Retina (tissue), 1 donor: ENCODE data around the gene TF.

Experiments used
- DNase-seq: peaks from one replicate; pipeline ENCODE4 v3.0.0-alpha.2; 2016

The TF gene

DNA sequence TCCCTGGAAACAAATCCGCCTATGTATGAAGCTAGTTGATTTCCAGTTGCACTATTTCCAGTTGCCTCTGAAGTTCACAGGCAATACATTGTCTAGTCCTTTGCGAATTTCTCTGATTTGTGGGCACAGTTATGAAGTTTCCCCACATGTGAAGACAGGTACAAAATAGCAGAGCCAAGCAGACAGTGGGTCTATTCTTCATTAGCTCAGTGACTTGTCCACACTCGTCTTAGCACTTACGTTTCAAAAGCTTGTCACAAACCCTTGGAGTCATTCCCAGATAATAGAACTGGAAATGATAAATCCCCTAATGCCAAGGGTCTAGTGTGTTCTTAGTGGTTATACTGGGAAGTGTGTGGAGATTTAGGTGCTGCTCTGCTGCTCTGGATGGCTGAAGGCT, 73.9 kb downstream of the TF start:
- no peak for DNase-seq

DNA sequence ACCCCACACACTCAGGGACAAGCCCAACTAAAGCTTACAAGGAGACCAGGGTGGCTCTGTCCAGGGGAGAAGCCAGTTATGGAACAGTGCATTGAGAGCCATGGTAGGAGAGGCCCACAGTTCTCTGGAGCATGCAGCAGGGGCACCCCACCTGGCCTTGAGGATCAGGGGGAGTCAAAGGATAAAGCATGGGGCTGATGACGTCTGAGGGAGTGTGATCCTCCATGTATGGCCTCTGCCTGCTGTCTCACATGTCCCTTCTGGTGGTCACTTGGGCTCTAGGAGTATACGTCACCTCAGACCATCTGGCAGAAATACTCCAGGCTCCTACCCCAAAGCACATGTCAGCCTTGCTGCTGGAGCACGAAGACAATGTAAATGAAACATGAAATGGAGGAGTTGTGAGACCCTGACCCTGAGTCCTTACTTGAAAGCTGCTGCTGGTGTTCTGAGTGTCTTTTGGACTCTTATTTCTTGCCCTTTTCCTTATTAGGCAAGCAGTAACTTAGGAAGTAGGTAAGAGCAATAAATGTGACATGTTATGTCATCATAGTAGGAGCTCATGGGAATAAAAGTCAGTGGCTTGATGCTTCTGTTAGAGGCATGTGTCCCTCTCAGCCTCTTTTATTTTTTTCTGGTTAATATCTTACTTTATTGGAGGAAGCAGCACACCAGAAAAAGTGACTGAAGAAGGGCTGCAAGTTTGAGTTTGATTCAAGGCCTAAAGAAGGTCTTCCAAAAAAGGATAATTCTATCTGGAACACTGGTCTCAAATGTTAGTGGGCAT, 74.9 kb downstream of the TF start:
- DNase-seq: no peak

DNA sequence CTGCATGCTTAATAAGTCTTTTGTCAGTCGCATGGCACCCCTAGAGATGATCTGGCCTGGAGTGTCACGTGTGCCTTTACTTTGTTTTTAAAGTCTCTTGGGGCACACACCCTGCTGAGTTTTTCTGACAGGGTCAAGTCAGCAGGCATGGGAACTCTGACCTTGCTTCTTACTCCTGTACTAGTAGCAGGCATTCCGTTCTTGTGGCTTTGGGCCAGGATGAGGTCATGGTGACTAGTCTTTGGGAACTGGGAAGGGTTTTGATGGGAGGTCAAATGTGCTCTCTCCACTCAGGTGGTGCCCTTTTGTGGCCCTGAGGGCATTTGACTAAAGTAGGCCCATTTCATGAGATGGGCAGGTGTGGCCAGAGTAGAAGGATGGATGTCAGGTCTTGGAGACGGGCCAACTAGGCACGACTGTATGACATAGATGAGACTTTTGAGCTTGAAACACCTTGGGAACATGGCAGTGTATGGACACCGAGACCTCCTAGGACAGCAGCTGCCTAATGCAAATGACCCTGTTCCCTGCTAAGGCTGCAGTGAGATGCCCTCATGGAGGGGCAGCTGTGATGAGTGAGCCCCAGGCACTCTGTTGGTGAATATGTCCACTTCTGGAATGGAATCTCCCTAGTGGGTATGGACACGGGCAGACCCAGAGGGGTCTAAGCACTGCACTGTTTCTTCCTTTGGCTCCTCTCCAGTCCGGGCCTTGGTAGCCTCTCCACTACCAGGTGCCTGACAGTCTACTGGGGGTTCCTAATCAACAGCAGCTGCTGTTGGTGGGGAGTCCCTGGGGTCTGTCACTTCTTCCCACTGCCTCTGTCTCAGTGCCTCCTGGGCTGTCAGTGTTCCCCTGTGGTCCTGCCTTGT, 75.8 kb downstream of the TF start:
- DNase-seq: no peak

DNA sequence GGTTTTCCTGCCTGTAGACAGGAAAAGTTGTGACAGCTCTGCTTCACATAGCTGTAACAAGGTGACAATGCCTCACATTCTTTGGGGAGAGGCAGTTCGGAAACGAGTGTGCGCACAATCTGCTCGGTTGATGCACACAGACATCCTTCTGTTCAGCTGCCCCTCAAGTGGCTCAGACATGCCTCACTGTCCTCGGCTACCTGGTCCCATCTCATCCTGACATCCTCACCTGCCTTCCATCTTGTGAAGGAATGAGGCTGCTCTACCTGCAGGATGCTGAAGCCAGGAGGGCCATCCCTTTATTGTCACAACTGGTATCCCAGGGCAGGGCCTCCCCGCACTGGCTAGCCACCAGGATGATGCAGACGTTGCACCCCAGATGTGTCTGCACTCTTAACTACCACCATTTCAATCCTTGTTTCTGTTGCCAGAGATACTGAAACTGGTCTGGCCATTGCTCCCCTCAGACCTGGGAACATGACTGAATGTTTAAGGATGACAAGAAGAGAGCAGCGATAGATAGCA, 78.8 kb downstream of the TF start:
- no peak for DNase-seq

DNA sequence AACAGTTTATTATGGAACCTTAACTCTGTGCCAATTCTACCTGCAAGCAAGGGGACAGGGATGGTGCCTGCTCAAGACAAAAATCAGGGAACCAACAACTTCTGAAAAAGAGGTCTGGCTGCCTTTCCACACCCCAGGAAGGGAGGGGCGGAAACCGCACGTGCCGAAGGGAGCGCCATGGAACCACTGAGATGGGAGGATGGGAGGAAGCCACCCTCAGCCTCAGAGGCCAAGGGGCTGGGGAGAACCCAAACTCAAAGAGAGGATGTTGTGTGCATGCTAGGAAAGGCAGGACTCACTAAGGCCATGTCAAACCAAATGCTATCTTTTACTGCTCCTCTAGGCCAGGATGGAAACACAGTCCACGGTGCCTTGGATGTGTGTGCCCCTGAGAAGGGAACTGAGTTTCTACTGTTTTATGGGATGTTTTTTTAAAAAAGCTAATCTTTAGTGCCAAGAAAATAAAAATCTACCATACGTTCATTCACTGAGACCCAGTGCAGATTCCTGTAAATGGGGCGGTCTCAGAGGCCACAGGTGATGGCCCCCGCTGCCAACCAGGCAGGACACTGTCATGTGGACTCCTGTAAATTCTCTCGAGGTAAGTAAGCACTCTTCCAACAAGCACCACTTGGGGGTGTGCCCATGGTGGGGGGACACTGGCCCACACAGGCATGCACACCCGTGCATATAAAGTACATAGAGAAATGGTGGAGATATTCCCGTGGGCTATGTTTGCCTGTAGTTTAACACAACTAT, 80.0 kb downstream of the TF start:
- no peak for DNase-seq

DNA sequence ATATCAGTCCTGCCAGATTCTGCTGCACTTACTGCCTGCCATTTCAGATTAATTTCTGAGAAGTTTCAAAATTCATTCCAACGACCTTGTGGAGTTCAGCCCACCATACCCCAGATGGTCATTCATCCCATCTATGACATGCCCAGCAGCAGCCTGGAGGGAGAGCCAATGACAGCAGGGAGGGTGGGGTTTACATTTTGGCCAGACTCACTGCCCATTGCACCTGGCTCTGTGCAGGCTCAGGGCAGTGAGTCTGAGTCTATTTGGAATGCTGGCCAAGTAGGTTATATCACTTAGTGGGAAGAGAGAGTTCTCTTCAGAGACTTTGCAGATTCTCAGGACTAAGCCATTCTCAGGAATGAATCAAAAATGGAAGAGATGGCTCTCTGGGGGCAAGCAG, 80.9 kb downstream of the TF start:
- DNase-seq: no peak

DNA sequence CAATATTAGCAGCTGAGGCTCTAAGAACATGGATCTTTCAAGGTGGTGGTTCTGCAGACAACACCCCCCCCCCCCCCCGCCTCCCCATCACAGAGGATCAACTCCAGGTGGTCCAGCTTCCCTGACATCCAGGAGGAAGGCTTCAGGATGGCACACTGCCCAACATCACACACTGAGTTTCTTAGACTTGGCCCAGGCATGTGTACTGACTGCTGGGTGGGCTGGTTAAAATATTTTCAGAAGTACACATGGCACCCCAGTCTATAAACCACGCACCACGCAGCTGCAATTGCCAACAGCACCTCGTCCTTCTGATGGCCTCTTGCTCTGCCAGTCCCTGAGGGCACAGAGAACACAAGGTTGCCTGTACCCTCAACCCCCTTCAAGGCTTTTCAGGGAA, 81.5 kb downstream of the TF start:
- DNase-seq: no peak

DNA sequence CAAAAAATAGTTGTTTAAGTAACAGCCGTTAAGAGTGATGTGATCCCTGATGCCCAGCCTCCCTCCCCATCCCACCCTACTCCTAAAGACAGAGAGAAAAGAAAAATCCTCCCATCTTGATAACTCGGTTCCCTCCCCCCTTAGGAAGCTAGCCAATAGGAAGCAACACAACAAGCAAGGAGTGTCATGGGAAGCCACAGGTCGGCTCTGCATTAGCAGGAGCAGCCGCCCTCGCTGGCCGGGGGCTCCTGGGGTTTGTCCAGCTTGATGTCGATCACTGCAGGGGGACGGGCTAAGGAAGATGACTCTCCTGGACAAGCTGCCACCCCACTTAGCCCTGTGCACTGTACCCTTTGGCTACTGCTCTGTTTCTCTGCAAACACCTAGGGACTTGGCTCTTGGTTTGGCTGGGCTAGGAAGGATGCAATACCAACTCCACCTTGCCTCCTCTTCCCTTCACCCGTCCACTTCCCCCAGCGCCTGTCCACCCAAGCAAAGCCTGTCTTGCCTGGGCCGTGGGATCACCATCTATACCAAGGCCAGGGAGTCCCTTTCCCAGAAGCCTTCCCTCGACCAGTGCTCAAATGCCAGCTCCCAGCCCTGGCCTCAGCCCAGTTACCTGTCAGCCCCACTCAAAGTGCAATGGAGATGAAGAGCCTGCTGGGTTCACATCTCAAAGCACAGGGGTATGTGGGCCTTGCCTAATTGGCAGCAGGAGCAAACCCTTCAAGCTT, 82.5 kb downstream of the TF start:
- DNase-seq: no peak

DNA sequence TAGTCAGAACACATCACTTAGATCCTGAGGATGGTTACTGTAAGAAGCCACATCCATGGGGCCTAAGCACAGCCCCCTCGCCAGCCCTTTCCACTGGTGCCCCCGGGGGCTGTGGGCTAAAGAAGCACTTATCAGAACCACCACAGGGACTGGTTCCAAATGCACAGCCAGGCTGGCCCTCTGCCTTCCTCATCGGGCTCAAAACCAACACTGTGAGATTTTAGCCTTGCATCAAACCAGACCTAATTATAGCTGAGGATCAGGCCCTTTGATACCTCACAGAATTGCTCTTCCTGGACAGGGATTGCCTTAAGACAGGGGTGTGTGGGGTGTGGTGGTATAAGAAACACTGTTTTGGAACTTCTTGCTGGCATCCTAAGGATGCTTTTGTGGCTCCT, 83.1 kb downstream of the TF start:
- no peak for DNase-seq

DNA sequence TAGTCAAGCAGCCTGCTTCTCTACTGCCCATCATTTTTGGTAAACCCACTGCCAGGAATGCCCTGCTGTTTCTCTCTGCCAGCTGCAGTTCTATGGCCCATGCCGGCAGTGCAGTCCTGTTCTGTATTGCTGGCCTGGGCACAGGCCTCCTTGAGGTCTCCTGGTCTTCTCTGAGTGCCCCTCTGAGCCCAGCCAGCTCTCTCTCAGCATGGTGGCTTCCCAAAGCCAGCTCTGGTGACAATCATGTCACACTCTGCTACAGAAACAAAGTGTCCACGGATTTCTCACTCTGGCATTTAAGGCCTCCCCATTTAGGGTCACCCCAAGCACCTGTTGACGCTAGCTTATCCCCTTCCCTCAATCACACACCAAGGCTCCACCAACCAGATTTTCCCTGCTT, 83.9 kb downstream of the TF start:
- DNase-seq: no peak

DNA sequence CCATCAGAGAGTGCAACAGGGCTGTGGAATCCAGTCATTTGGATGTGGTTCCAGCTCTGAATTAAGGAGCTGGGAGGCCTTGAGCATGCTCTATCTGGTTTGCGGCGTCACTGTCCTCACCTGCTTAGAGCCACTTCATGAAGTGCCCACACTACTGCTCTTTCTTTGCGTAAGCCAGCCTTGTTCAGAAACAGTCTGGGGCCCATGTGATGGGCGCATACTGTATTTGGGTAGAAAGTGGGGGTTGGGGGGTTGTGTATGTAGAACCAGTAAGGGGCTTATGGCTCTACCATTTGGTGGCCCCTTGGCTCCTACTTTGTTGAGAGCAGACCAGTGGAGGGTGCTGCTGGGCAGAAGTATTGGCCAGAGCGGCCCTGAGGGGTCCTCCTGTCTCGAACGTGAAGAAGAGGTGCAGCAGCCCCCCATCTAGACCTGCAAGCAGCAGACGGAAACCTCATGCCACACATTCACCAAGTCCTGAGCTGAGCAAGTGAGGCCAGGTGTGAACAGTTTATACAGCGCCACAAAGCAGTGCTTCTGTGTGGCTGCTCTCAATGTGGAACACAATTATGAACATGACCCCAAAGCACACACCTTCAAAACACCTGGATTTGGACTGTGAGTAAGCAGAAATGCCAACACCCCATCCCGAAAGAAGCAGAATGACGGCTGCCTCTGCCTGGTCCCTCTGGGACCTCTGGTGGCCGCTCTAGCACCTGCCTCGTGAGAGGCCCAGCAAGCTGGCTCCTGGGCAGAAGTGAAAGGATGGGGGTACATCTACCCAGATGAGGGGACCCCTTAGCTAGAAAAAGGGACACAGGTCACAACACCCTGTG, 86.0 kb downstream of the TF start:
- no peak for DNase-seq

DNA sequence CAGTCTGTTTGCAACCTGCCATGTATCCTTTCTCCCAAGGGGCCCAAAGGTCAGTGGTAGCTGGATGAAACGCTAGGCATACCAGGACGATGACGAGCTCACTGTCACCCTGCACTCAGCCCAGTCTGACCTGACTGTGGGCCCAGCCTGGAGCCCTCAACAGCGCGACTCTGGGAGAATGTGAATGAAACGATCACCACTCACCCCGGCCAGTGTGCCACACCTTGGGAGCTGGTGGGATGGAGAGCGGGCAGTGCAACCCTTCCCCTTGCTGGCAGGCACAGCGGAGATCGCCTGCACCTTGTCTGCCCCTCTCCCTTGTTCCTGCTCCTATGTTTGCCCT, 86.6 kb downstream of the TF start:
- no peak for DNase-seq

DNA sequence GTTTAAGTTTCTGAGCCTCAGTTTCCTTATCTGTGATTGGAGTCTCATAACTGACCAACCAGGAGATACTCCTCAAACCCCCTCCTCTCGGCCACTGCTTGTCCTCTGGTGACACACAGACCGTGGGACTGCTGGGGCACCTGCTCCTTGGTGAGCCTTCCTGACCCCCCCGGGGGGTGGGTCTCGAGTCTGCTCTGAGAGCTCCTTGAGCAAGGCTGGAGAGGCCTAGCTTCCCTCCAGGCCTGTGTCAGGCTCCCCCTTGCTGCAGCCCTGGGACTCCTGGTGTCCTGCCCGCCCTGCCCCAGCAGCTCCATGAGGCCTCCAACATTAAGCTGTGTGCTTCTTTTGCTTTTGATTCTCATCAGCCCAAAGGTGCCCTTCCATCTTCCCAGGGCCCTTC, 87.1 kb downstream of the TF start:
- no peak for DNase-seq

DNA sequence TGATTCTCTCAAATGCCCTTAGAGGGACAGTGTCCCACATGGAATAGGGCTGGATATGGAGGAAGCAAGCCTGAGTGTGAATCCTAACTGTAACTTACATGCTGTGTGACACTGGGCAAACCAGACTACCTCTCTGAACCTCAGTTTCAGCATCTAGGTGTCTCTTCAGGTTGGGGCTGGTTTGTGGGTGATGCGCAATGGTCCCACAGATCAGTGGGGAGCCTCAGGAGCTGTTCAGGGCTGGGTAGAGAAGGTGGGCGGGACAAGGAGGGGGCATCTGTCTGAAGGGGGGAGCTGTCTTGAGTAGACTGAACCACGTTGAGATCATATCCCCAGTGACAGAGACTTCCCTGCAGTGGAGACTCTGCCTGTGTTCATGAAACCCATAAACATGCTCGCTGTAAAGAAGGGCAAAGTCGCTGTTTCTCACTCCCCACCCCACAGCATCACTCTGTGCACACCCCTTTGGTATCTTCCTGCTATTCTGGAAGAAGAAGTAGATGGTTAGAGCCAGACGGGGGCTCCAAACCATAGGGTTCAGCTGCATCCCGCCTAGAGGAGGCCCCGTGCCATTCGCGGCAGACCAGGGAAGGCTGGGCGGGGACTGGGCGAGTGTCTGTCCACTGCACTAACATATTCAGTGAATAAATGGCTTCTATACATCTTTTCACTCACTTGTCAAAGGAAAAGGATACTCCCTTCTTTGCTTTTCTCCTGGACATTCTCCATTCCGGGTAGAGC, 87.9 kb downstream of the TF start:
- DNase-seq: no peak

DNA sequence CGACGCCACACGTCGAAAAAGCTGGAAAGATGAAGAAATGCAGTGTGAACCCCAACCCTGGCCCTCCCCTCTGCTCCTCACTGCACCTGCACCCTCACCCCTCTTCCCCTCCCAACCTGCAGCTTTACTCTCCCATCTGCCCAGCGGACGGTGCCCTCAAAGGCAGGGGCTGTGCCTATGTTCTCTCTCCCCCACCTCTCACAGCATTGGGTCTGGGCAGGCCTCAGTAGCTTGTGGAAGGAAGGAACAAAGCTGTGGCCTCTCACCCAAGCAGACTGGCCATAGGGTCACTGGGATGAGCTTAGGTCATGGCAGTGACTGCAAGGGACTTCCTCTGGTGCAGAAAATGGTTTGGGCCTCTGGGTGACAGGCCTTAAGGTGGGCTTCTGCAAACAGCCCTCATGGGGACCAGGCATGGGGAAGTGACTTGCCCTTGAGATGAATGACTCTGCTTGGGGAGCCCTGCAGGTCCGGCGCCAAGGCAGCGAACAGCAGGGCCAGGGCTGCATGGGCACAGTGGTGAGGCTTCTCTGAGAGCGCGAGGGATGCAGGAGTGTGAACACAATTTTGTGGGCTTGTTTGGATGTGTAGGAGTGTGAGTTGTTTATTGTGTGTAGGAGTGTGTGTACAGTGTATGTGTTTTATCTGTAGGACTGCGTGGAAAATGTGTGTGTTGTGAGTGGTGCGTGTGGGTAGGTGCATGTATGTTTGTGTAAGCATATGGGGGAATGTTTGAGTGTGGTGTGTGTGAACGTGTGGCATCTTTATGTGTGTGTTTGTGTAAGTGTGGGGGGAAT, 88.6 kb downstream of the TF start:
- no peak for DNase-seq

DNA sequence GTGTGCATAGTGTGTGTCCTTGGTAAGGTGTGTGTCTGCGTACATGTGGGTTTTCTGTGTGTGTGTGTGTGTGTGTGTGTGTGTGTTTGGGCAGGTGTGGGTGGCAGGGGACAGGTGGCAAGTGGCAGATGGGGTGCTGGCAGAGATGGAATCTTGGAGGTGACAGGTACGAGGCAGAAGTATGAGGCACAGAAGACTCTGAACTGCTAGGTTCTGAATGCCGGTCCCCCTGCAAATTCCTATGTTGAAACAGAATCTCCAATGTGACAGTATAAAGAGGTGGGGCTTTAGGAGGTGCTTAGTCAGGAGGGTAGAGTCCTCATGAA, 89.2 kb downstream of the TF start:
- DNase-seq: no peak

DNA sequence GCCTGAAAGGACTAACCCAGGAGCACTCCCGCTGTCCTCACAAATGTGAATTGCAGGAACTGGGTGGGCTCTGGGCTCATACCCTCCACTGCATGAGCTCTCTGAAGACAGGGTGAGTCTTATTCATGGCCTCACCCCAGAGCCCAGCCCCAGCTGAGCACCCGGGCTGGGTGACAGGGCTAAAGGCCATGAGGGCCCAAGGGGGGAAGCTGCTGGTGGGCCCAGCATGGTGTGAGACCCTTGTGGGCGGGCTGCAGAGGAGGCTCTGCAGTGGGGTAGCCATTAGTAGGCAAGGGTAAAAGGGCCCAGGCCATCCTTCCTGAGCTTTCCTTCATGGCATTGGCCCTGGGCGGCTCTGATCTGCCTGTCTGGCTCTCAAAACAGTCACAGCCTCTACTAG, 89.8 kb downstream of the TF start:
- no peak for DNase-seq

DNA sequence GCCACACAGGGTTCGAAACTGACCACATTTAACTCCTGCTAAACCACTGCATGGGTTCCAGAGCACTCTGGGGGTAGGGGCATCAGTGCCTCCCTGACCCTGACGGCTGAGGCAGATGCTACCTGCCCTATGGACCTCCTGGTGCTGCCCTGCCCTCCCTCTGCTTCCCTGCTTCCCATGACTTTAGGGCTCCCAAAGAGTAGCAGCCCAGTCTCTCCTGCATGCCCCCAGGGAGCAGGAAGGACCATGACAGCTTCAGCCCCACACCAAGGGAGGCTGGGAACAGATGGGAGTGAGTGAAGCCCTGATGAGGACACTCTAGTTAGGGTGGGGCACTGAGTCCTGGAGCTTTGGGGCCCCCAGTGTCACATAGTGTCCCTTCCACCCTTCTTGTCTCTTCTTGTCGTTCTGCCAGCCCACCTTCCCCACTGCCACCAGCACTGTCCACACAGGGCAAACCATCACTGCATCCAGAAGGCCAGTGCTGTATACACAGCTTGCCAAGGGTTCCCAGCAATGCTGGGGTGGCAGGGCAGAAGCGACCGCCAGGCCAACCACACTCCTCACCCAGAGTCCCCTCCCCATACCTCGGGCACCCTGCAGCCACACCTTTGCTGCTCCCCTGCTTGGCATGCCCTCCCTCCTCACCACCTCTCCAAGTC, 90.4 kb downstream of the TF start:
- no peak for DNase-seq

DNA sequence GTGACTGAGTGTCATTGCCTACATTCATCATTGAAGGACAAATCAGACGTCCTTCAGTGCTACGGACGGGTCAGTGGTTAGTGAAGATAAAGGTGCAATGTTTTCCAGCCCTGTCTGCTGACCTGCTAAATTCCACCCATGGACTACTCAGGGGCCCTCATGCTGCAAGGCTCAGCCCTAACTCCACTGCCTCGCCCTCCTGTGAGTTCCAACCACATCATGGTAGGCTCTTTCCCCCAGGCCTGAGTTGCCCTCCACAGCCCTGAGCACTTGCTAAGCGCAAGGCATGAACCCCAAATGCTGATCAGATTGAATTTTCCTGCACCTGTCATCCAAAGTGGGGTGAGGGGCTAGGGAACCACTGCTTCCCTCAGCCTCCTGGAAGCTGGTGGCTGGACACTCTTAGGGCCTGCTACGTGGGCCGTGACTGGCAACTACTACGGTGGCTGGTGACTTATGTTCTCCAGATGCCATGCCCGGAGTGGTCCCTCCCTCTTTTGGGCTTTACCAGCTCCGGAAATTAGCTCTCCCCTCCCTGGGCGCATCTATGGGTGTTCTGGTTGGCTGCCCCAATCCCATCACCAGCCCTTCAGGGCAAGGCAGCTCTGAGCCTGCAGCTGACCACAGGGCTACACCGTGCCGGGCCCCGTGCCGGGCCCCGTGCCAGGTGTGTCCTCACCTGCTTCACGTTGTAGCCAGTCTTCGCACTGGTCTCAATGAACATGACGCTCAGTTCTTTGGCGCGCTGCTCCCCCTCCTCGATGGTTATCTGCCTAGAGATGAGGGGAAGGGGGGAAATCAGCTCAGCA, 91.5 kb downstream of the TF start:
- no peak for DNase-seq
